Stimulated activated memory B cell treated with anti-CD40 and anti-IgM and Interleukin-4, amounts not matched to agents 10 μg/mL and 1 μg/mL and 100 μg/mL, for 72 hours (primary cell): ENCODE results near the gene RNF213.

ENCODE experiments used
- ATAC-seq: fragments of 150-1000 bp; cut with Tn5 transposase; 2 replicates; pipeline ENCODE4 v1.10.0; 2021
- H3K27ac Mint-ChIP-seq: one replicate; pipeline ENCODE4 v1.8.0; 2022; ENCODE audit warnings: mild to moderate bottlenecking, mixed read lengths
- H3K27me3 Mint-ChIP-seq: one replicate; pipeline ENCODE4 v1.8.0; 2022; ENCODE audit warnings: mixed read lengths
- H3K36me3 Mint-ChIP-seq: one replicate; pipeline ENCODE4 v1.8.0; 2022; ENCODE audit warnings: mixed read lengths
- H3K4me1 Mint-ChIP-seq: one replicate; pipeline ENCODE4 v1.8.0; 2022; ENCODE audit warnings: mixed read lengths
- H3K4me3 Mint-ChIP-seq: one replicate; pipeline ENCODE4 v1.8.0; 2022; ENCODE audit warnings: mild to moderate bottlenecking, moderate library complexity, mixed read lengths
- H3K9me3 Mint-ChIP-seq: one replicate; pipeline ENCODE4 v1.8.0; 2022; ENCODE audit warnings: mixed read lengths

RNF213 gene

DNA sequence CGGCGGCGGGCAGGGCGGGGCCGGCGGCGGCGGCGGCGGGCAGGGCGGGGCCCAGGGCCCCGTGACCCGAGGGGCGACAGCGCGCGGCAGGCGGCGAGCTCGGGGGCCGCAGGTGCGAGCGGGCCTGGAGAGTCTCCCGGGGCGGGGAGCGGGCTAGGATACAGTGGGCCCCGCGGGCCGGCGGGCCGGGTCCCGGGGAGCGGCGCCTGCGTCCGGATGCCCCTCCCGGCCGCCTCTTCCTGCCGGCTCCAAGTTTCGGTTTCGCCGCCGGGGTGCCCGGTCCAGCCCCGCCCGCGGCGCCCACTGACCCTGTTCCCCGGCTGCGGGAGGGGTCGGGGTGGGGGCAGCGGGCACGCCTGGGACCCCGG is at the start of gene RNF213:
Gene RNF213, plus strand, starts transcription at position 62 of the 368 bp plus-strand sequence. CDS start 2,830 bp downstream, outside the sequence.
- no peaks in the 10 kb centered on the region for H3K9me3 Mint-ChIP-seq
- peak within 1 kb of the TSS; percentile 94 for H3K4me3 Mint-ChIP-seq
- no peaks in the 10 kb centered on the region for H3K27me3 Mint-ChIP-seq
- peak; percentile 75 for ATAC-seq
- H3K27ac Mint-ChIP-seq, result peak within 1 kb of the TSS; percentile 90
- H3K4me1 Mint-ChIP-seq, result peaks cover 71% of the 10 kb centered on the region
- H3K36me3 Mint-ChIP-seq, result peaks cover 9% of the 10 kb centered on the region

DNA sequence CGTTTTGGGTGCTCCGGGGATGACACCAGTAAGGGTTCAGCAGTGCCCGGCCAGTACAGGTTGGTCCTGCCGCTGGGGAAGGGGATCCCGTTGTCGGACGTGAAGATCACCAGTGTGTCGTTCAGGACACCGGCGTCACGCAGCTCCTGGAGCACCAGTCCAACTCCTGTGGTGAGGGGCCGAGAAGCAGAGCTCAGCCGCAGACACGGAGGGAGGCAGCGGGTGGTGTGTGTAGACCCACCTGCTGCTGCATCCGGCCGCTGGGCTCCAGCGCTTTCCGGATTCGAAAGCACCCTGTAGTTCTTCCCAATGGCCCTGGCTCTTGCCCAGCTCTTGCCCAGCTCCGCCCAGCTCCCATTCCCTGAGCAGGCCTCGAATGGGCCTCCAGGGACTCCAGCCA is 48.5 kb upstream of the RNF213 start:
- no peaks in the 10 kb centered on the region for H3K27me3 Mint-ChIP-seq
- no peak for ATAC-seq
- no peak overlapping the region for H3K27ac Mint-ChIP-seq
- H3K9me3 Mint-ChIP-seq, result no peaks in the 10 kb centered on the region
- H3K4me1 Mint-ChIP-seq, result peaks cover 19% of the 10 kb centered on the region
- peaks cover 63% of the 10 kb centered on the region for H3K36me3 Mint-ChIP-seq
- no peak overlapping the region for H3K4me3 Mint-ChIP-seq

GRCh38 chr17:80212511-80212910 is 48.1 kb upstream of the RNF213 start:
- peaks cover 19% of the 10 kb centered on the region for H3K4me1 Mint-ChIP-seq
- ATAC-seq, result no peak
- no peaks in the 10 kb centered on the region for H3K27me3 Mint-ChIP-seq
- no peaks in the 10 kb centered on the region for H3K9me3 Mint-ChIP-seq
- peak overlapping the region; percentile 82 for H3K27ac Mint-ChIP-seq
- no peak overlapping the region for H3K4me3 Mint-ChIP-seq
- H3K36me3 Mint-ChIP-seq, result peaks cover 67% of the 10 kb centered on the region

GRCh38 chr17:80212962-80213642 is 47.5 kb upstream of the RNF213 start:
- ATAC-seq, result peak; percentile 58
- H3K4me3 Mint-ChIP-seq, result no peak overlapping the region
- H3K9me3 Mint-ChIP-seq, result no peaks in the 10 kb centered on the region
- no peaks in the 10 kb centered on the region for H3K27me3 Mint-ChIP-seq
- H3K27ac Mint-ChIP-seq, result peak overlapping the region; percentile 82
- peaks cover 69% of the 10 kb centered on the region for H3K36me3 Mint-ChIP-seq
- H3K4me1 Mint-ChIP-seq, result peaks cover 19% of the 10 kb centered on the region

GRCh38 chr17:80213643-80213975 is 47.0 kb upstream of the RNF213 start:
- no peak overlapping the region for H3K4me3 Mint-ChIP-seq
- H3K27me3 Mint-ChIP-seq, result no peaks in the 10 kb centered on the region
- peak overlapping the region; percentile 82 for H3K27ac Mint-ChIP-seq
- no peaks in the 10 kb centered on the region for H3K9me3 Mint-ChIP-seq
- H3K36me3 Mint-ChIP-seq, result peaks cover 69% of the 10 kb centered on the region
- H3K4me1 Mint-ChIP-seq, result peaks cover 22% of the 10 kb centered on the region
- peak; percentile 6 for ATAC-seq

DNA sequence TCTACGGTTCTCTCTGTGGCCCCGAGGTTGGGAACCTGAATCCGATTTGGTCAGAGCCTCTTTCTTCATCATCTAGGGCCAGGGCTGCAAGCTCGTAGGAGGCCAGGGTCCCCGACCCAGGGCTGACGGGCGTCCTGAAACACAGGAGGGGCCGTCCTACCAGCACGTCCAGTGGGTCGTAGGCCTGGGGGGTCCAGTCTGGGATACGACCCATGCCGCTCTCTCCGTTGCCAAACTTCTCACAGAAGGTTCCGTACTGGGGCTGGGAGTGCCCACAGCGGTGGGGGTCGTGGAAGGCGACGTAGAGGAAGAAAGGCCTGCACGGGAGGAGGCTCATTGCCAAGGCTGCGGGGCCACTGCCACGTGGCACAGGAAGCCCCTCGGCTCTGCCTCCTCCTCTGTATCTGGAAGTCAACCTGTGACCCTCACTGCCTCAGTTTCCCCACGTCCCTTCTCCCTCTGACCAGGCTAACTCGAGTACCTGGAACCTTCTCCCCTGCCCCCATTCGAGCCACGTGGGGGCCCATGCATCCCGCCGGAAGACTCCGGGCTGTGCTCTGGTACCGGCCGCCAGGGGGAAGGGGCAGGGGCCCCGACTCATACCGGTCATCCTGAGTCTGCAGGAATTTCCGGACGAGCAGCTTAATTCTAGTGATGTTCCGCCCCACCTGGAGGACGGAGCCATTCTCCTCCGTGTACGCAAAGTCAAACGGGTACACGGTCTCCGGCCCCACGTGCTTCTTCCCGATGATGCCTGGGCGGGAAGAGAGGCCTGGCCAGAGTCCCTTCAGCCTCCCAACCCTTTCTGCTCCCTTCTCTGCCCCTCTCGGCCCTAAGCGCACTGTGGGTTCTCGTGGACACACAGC is 46.4 kb upstream of the RNF213 start:
- no peak for ATAC-seq

DNA sequence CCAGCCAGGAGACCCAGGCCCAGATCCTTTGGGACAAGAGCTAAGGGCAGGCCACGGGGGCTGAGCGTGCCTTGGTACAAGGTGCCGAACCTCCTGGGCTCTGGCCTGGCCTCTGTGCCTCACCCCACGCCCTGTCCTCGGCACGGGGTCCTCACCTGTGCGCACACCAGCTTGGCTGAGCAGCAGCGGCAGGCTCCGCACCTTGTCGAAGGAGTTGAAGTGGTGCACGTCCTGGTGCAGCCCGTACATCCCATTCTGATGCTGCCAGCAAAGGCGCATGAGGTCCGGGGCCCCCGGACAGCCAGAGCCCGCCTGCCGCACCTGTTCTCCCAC is 45.8 kb upstream of the RNF213 start:
- Mint-ChIP-seq H3K36me3 (peaks cover 61% of the 10 kb centered on the region), H3K27me3 (no peaks in the 10 kb centered on the region), H3K9me3 (no peaks in the 10 kb centered on the region), H3K4me3 (no peak overlapping the region), H3K27ac (no peak overlapping the region), H3K4me1 (peaks cover 35% of the 10 kb centered on the region)
- ATAC-seq, result no peak

More for the DNA sequence above, 46.4 kb upstream of the RNF213 start:
- H3K27me3 Mint-ChIP-seq, result no peaks in the 10 kb centered on the region
- peaks cover 67% of the 10 kb centered on the region for H3K36me3 Mint-ChIP-seq
- H3K4me3 Mint-ChIP-seq, result no peak overlapping the region
- H3K27ac Mint-ChIP-seq, result no peak overlapping the region
- peaks cover 29% of the 10 kb centered on the region for H3K4me1 Mint-ChIP-seq
- H3K9me3 Mint-ChIP-seq, result no peaks in the 10 kb centered on the region

DNA sequence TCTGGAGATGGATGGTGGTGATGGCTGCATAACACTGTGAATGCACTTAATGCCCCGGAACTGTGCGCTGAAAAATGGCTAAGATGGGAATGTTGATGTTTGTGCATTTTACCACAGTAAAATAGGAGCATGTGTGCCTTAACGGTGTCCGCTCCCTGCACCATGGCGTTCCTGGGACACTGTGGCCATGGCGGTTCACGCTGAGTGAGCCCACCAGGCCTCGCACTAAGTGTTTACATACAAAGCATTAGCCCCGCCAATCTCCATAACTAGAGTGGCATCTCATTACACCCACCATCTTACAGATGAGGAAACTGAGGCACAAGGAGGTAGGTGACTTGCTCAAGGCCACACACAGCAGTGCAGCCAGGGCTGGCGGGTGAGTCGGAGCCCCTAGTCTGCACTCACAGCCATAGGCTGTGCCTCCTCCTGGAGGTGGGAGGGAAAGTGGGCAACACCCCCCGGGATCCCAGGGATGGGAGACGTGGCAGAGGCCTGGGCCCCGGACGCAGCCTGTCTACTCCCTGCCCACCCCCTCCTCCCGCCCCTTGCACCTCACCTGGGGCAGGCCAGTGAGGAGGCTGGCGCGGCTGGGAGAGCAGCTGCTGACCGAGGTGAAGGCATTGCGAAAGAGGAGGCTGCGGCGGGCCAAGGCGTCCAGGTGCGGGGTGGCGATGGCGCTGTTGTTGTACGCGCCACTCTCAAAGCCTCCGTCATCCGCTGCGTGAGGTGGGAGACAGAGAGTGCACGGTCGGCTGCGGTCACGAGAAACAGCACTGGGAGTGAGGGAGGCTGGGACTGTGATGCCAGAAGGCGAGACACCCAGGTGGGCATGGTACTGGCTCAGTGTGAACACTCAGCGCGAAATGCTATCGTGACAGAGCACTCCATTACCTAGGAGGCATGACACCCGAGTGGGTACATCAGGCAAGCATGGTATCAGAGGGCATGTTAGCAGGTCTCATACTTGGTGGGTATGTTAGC is 43.9 kb upstream of the RNF213 start:
- Mint-ChIP-seq H3K27me3 (no peaks in the 10 kb centered on the region), H3K9me3 (no peaks in the 10 kb centered on the region), H3K36me3 (peaks cover 42% of the 10 kb centered on the region), H3K4me1 (peaks cover 42% of the 10 kb centered on the region), H3K4me3 (no peak overlapping the region), H3K27ac (no peak overlapping the region)
- ATAC-seq, result no peak

DNA sequence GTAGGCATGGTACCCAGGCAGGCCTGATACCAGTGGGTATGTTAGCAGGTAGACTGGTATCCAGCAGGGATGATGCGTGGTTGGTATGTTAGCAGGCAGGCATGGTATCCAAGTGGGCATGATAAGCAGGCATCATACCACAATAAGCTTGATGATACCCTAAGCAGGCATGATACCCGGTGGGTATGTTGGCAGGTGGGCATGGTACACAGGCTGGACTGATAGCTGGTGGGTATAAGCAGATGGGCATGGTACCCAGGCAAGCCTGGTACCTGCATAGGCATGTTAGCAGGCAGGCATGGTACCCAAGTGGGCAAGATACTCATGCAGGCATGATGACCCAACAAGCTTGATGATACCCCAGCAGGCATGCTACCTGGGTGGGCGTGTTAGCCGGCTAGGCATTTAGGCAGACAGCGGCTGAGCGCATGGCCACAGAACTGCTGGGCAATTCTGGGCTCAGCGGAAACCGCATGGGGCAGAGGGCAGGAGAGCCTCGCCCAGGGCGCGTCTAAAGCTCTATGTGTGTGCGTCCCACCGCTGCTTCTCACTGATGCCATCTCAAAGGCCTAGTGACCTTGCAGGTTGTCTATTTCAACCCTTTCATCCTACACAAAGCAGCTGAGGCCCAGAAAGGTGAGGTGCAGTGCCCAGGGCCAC is 42.8 kb upstream of the RNF213 start:
- ATAC-seq, result no peak
- Mint-ChIP-seq H3K9me3 (no peaks in the 10 kb centered on the region), H3K27me3 (no peaks in the 10 kb centered on the region), H3K27ac (no peak overlapping the region), H3K4me1 (peaks cover 40% of the 10 kb centered on the region), H3K4me3 (no peak overlapping the region), H3K36me3 (peaks cover 39% of the 10 kb centered on the region)

- Mint-ChIP-seq H3K4me3 (peak overlapping the region; percentile 86), H3K4me1 (peaks cover 40% of the 10 kb centered on the region), H3K9me3 (no peaks in the 10 kb centered on the region), H3K27ac (peak overlapping the region; percentile 91), H3K36me3 (peaks cover 44% of the 10 kb centered on the region), H3K27me3 (no peaks in the 10 kb centered on the region)
- no peak for ATAC-seq
Observed at GRCh38 chr17:80218391-80218790, 42.3 kb upstream of the RNF213 start.

- Mint-ChIP-seq H3K36me3 (peaks cover 47% of the 10 kb centered on the region), H3K9me3 (peaks cover 4% of the 10 kb centered on the region), H3K27ac (peak overlapping the region; percentile 91), H3K4me1 (peaks cover 43% of the 10 kb centered on the region), H3K27me3 (no peaks in the 10 kb centered on the region), H3K4me3 (peak overlapping the region; percentile 86)
- peak; percentile 92 for ATAC-seq
Observed at GRCh38 chr17:80219013-80219762, 41.5 kb upstream of the RNF213 start.

GRCh38 chr17:80219763-80220053 is 40.9 kb upstream of the RNF213 start:
- peak; percentile 61 for ATAC-seq
- Mint-ChIP-seq H3K9me3 (peaks cover 4% of the 10 kb centered on the region), H3K27me3 (no peaks in the 10 kb centered on the region), H3K36me3 (peaks cover 43% of the 10 kb centered on the region), H3K27ac (peak overlapping the region; percentile 91), H3K4me1 (peaks cover 45% of the 10 kb centered on the region), H3K4me3 (peak overlapping the region; percentile 86)

DNA sequence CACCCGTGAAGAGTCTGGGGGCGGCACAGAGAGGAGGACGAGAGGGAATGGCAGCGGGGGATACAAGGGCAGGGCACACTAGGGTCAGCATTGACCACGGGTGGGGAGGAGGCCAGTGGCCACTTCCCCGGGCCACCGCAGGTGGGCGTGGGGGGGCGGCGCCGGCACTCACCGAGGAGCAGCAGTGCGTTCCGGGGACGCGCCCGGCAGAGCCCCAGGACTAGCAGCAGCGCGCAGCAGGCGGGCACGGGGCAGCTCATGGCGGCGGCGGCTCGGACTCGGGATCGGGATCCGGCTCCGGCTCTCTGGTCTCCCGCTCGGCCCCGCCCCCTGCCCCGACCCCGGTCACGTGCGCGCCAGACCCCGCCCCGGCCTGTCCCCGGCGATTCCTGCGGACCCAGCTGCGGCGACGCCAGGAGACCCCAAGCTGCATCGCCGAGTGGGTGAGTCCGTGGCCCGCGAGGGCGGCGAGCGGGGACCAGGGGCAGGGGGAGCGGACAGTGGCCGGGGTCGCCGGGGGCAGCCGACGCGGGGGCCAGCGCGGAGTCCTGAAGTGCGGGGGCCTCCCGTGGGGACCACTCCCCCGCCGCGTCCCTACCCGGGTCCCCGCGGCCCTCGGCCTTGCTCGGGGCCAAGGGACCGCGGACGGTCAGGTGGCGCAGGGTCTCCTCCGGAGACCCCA is 40.5 kb upstream of the RNF213 start, which contains the start of the genes SGSH and SLC26A11:
Gene SGSH, minus strand, starts transcription at position 280 of the 682 bp plus-strand sequence. Its CDS starts 20 bp downstream, at position 260.
Gene SLC26A11, plus strand, starts transcription at position 374 of the 682 bp plus-strand sequence. CDS start 1,134 bp downstream, outside the sequence.
- Mint-ChIP-seq H3K9me3 (peaks cover 4% of the 10 kb centered on the region), H3K4me3 (peak within 1 kb of the TSS; percentile 86), H3K36me3 (peaks cover 38% of the 10 kb centered on the region), H3K4me1 (peaks cover 45% of the 10 kb centered on the region), H3K27me3 (no peaks in the 10 kb centered on the region), H3K27ac (peak within 1 kb of the TSS; percentile 91)
- ATAC-seq, result peak; percentile 76
